ENCODE measurements around the gene THSD4.
"Not testable (repeated sequence)": the region's sequence is repeated elsewhere in the genome, so short reads cannot be mapped to it uniquely, and the experiment has no call there.

Gene THSD4

GRCh38 chr15:71646767-71647486, 531.7 kb downstream of the THSD4 start:
- no peak for DNase-seq

- no peak for DNase-seq
Measured at GRCh38 chr15:71647487-71647808, 532.2 kb downstream of the THSD4 start.

- DNase-seq: no peak
Measured at GRCh38 chr15:71648095-71648494, 532.8 kb downstream of the THSD4 start.

GRCh38 chr15:71649894-71650293, 534.6 kb downstream of the THSD4 start:
- DNase-seq: no peak

- DNase-seq: no peak
Measured at GRCh38 chr15:71650603-71651002, 535.3 kb downstream of the THSD4 start.

GRCh38 chr15:71651750-71652186, 536.5 kb downstream of the THSD4 start:
- peak; percentile 61 for DNase-seq

- no peak for DNase-seq
Measured at GRCh38 chr15:71654042-71654719, 538.9 kb downstream of the THSD4 start.

- no peak for DNase-seq
Measured at GRCh38 chr15:71654720-71655174, 539.5 kb downstream of the THSD4 start.

GRCh38 chr15:71656425-71656824, 541.2 kb downstream of the THSD4 start:
- DNase-seq: no peak

GRCh38 chr15:71657141-71657540, 541.9 kb downstream of the THSD4 start:
- DNase-seq: no peak

GRCh38 chr15:71658036-71658435, 542.8 kb downstream of the THSD4 start:
- no peak for DNase-seq

GRCh38 chr15:71658827-71659729, 543.8 kb downstream of the THSD4 start:
- DNase-seq: no peak

- no peak for DNase-seq
Measured at GRCh38 chr15:71659730-71660067, 544.4 kb downstream of the THSD4 start.

GRCh38 chr15:71660501-71660900, 545.2 kb downstream of the THSD4 start:
- DNase-seq: no peak

- no peak for DNase-seq
Measured at GRCh38 chr15:71662306-71662705, 547.0 kb downstream of the THSD4 start.

- no peak for DNase-seq
Measured at GRCh38 chr15:71664622-71665021, 549.4 kb downstream of the THSD4 start.

GRCh38 chr15:71666763-71667620, 551.7 kb downstream of the THSD4 start:
- no peak for DNase-seq

- DNase-seq: no peak
Measured at GRCh38 chr15:71669688-71670087, 554.4 kb downstream of the THSD4 start.

GRCh38 chr15:71670222-71670621, 555.0 kb downstream of the THSD4 start:
- not testable (repeated sequence) for DNase-seq

- no peak for DNase-seq
Measured at GRCh38 chr15:71674354-71674753, 559.1 kb downstream of the THSD4 start.

- no peak for DNase-seq
Measured at GRCh38 chr15:71677352-71677751, 562.1 kb downstream of the THSD4 start.

- no peak for DNase-seq
Measured at GRCh38 chr15:71677766-71678165, 562.5 kb downstream of the THSD4 start.

- DNase-seq: no peak
Measured at GRCh38 chr15:71678191-71678590, 562.9 kb downstream of the THSD4 start.
